Upper lobe of left lung (tissue), 4 donors: Measurements from ENCODE around the gene TPRX2.

Experiments
- EP300 ChIP-seq, 4 donors: sonication (generic); formaldehyde crosslinking; IDR thresholded peaks; one replicate each; pipeline ENCODE4 v1.5.1; 2017; ENCODE audit warnings: antibody characterized with exemption in 4 of 4, control low read depth in 2 of 4
- POLR2A ChIP-seq, 4 donors: fragments of 450-650 bp; IDR thresholded peaks; one replicate each; pipeline ENCODE4 v1.5.1; 2016 to 2017; ENCODE audit warnings: antibody characterized with exemption in 4 of 4, mild to moderate bottlenecking in 2 of 4
- POLR2AphosphoS5 ChIP-seq, 2 donors: sonication (generic); formaldehyde crosslinking; IDR thresholded peaks; one replicate each; pipeline ENCODE4 v1.5.1; 2017; ENCODE audit warnings: antibody characterized with exemption in 2 of 2
- TF ChIP-seq, protein P1 (sequence below), 6 experiments: fragments of 450-650 bp in 4 of 6; fragments of 200-600 bp in 2 of 6; sonication (generic) in 2 of 6; IDR thresholded peaks; one replicate each; pipeline ENCODE4 v1.5.1; 2016 to 2019; ENCODE audit warnings: antibody characterized with exemption in 6 of 6

DNA sequence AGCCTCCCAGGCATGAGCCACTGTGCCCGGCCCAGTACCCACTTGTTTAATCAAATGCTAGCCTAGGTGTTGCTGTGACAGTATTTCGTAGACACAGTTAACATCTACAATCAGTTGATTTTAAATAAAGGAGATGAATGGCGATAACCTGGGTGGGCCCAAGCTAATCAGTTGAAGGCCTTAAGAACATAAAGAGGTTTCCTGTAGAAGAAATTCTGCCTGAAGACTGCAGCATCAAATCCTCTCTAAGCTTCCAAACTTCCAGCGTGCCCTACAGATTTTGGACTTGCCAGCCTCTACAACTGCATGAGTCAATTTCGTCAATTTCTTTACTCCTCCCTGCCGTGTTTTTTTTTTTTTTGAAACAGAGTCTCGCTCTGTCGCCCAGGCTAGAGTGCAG is 40.3 kb downstream of the TPRX2 start:
- no peak for TF ChIP-seq POLR2A (IDR thresholded peaks at IDR 0.05)
- TF ChIP-seq, protein P1, sequence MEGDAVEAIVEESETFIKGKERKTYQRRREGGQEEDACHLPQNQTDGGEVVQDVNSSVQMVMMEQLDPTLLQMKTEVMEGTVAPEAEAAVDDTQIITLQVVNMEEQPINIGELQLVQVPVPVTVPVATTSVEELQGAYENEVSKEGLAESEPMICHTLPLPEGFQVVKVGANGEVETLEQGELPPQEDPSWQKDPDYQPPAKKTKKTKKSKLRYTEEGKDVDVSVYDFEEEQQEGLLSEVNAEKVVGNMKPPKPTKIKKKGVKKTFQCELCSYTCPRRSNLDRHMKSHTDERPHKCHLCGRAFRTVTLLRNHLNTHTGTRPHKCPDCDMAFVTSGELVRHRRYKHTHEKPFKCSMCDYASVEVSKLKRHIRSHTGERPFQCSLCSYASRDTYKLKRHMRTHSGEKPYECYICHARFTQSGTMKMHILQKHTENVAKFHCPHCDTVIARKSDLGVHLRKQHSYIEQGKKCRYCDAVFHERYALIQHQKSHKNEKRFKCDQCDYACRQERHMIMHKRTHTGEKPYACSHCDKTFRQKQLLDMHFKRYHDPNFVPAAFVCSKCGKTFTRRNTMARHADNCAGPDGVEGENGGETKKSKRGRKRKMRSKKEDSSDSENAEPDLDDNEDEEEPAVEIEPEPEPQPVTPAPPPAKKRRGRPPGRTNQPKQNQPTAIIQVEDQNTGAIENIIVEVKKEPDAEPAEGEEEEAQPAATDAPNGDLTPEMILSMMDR (IDR thresholded peaks at IDR 0.05): no peak
- TF ChIP-seq EP300 (IDR thresholded peaks at IDR 0.05): no peak
- no peak for TF ChIP-seq POLR2AphosphoS5 (IDR thresholded peaks at IDR 0.05)
